Measurements from ENCODE around the gene NDUFS7.

DNA sequence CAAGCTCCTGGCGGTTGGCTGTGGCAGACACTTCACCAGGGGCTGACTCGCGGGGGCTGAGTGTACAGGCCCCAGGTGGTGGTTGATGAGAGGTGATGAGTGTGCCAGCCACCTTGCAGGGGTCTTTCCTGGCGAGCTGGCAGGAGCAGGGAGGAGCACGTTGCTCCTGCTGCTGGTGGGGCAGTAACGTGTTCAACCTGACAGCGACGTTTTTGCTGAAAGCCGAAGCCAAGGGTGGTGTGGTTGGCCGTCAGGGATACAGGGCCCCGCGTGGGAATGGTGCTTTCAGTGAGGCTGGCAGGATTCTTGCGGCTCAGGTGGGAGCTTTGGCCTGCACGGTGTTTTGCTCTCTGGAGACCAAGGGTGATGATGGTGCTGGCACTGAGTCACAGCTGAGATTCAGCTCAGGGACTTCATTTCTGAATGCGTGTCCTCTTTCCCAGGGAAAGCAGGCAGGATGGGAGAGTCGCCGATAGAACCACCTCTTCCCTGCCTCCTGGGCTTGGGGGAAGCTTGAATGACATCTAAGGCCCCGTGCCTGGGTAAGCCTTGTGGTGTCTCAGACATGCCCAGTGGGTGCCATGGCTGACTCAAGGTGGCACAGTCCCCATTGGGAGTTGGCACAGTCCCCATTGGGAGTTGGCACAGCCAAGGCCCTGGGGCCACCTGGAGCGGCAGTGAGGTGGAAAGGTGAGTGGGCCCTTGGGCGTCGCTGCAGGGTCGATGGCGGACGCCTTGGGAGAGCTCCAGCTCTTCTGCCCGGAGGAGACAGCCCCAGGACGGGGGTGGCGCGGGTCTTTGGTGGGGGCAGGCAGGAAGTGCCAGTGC, 32.5 kb downstream of the NDUFS7 start:
- TF ChIP-seq, protein P1, sequence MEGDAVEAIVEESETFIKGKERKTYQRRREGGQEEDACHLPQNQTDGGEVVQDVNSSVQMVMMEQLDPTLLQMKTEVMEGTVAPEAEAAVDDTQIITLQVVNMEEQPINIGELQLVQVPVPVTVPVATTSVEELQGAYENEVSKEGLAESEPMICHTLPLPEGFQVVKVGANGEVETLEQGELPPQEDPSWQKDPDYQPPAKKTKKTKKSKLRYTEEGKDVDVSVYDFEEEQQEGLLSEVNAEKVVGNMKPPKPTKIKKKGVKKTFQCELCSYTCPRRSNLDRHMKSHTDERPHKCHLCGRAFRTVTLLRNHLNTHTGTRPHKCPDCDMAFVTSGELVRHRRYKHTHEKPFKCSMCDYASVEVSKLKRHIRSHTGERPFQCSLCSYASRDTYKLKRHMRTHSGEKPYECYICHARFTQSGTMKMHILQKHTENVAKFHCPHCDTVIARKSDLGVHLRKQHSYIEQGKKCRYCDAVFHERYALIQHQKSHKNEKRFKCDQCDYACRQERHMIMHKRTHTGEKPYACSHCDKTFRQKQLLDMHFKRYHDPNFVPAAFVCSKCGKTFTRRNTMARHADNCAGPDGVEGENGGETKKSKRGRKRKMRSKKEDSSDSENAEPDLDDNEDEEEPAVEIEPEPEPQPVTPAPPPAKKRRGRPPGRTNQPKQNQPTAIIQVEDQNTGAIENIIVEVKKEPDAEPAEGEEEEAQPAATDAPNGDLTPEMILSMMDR (IDR thresholded peaks at IDR 0.05): no peak
- TF ChIP-seq POLR2A (IDR thresholded peaks at IDR 0.05) (no peak), EP300 (IDR thresholded peaks at IDR 0.05) (no peak)
